Stimulated activated CD4-positive, alpha-beta T cell treated with anti-CD3 and anti-CD28 coated beads, Interleukin-12 subunit alpha, Interleukin-12 subunit beta, amount 100 ng/mL, for 24 hours (primary cell): ENCODE data around the gene MTFR2.

Source experiments
- DNase-seq, 2 experiments: peaks; one replicate each; pipeline ENCODE4 v3.0.0-alpha.2; 2020; ENCODE audit warnings: low read depth in 2 of 2

MTFR2 gene

GRCh38 chr6:136249811-136250685 is at the start of gene MTFR2:
Gene MTFR2 (minus strand): TSS chr6:136250311. CDS start chr6:136249099, 1,212 bp downstream.
- DNase-seq: peak; percentile 83 to 86

DNA sequence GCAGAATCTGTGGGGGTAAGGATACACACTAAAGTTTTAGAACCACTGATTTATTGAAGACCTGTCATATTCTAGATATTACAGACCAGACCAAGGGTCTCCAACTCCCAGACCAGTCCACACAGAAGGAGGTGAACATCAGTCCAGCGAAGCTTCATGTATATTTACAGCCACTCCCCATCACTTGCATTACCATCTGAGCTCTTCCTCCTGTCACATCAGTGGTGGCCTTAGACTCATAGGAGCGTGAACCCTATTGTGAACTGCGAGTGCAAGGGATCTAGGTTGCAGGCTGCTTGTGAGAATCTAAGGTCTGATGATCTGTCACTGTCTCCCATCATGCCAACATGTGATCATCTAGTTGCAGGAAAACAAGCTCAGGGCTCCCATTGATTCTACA is 44.5 kb upstream of the MTFR2 start:
- DNase-seq: no peak

- DNase-seq: peak; percentile 33 to 43
Observed at GRCh38 chr6:136290410-136291010, 40.4 kb upstream of the MTFR2 start.

DNA sequence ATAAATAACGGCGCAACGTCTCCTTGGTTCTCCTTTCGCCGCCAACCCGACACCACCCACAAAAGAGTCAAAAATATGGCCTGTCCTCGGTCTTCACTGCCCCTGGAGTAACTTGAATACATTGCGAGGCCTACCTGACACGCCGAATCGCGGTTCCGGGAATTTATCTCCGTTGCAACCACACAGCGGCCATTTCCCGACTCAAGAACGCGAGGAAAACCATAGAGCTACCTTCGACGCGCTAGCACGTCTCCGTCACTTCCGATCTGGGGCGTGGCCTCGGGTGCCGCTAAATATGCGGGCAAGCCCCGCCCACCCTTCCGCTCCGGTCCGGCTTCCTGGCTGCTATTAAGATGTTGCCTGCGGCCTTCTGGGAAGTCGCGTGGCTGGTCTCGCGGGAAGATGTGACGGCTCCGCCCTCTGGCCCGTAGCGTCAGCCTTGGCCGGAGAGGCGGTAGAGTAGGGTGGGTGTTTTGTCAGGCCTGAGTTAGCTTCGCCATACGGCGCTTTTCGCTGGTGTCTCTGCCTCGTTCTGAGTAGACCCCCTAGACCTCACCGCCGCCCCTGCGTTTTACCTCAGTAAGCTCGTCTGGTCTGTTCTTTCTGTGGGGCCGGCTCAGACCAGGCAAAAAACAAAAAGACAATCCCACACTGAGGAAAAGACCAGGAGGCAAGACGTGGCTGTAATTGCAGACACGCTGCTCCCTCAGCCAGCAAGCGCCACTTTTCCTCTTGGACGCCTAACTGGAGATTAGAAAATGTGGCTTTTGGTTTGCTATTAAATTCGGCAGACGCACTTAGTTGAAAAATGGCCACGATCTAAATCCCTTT is 39.7 kb upstream of the MTFR2 start, which contains the start of gene BCLAF1:
Gene BCLAF1 (minus strand): TSS at position 268 of the 831 bp plus-strand sequence. CDS start 9,980 bp downstream, outside the sequence.
- peak; percentile 98 to 99 for DNase-seq

DNA sequence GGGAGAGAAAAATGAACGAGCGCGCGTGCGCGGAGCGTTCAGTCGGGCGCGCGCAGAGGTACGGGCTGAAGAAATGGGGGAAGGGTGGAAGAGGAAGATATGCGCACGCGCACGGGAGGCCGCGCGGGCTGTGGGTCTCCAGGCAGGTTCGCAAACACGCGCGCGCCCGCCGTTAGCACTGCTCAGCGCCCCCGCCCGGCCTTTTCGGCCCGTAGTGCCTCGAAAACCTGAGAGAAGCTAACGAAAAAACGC is 39.1 kb upstream of the MTFR2 start:
- DNase-seq: peak; percentile 82

- peak; percentile 63 to 69 for DNase-seq
Observed at GRCh38 chr6:136288566-136289326, 38.6 kb upstream of the MTFR2 start.

GRCh38 chr6:136284909-136285308 is 34.8 kb upstream of the MTFR2 start:
- DNase-seq: no peak

GRCh38 chr6:136282906-136283305 is 32.8 kb upstream of the MTFR2 start:
- DNase-seq: no peak

DNA sequence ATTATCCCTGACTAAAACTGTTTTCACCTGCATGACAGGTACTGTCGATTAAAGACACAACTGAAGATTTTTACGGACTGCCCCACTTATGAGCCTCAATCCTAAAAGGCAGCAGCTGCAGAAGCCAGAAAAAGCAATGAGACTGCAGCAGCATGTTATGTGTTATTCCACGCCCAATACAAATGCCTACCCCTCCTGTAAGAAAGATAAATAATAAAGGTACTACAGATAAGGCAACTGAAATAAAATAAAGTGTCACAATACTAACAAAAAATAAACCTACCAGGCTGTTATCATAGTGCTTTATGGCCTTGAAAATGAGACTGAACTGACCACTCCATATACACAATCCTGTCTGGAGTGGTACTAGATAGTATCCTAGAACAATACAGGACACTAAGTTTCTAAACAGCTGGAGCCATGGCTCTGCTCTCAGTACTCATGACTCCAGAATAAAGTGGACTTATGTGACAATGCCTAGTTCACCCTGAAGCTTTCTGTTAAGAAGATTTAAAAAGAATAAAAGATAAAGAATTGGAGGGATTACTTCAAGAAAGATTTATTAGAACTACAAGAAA is 30.0 kb upstream of the MTFR2 start:
- no peak for DNase-seq

DNA sequence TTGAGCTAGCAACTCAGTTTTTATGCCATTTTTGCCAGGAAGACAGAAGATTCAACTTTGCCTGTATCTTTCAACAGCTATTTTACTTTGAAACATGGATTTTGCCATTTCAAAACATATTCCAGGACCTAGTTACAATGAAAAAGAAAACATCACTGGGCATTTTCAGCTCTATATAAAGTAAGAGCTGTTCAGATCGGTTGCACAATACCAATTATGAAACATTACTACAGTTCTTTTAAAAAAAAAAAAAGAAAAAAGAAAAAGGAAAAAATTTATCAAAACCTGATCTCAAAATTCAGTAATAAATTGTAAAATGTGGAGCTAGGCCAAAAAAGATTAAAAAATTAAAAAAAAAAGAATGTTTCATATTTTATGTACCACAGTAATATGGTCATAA is 24.0 kb upstream of the MTFR2 start:
- DNase-seq: no peak

- no peak for DNase-seq
Observed at GRCh38 chr6:136265101-136265500, 15.0 kb upstream of the MTFR2 start.

DNA sequence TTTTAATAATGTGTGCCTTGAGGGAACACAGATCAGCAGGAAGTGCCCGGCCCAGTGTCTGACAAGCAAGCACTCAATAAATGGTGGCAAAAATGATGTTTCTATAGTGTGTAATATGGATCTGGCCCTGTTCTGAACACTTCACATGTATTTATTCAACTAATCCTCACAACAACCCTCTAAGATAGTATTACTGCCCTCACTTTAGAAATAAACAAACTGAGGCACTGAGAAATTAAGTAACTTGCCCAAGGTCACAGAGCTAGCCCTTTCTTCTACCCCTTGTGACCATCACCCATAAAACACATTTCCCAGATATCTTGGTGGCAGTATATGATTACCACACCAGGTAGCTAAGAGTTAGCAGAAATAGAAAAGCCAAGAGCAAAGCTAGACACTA is 12.8 kb upstream of the MTFR2 start:
- DNase-seq: no peak

DNA sequence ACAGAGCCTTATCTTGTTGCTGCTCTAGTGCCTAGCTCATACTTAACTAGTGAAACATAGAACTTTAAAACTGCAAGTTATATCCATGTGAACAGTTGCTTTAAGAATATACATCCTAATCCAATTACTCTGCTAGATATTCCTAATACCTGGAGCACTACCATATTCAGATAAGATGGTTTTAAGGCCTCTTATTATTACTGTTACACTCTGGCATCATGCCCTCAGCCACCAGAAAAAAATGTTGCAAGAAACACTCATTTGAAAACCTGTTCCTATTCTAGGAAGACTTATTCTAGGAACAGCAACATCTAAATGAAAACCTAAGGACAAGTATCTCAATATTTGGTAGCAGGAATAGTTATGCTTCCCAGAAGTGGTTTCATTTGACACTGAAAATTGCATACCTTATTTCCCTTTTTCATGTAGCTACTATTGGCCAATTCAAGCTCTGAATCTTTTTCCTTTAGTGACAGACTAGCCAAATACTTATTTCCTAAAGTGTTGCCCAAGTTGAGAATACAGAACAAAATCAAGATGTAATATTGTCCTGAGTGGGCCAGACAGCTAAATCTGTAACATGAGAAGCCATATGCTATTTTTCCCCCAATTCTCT is 4.8 kb upstream of the MTFR2 start:
- DNase-seq: no peak

GRCh38 chr6:136253734-136254133 is 3.6 kb upstream of the MTFR2 start:
- DNase-seq: no peak

DNA sequence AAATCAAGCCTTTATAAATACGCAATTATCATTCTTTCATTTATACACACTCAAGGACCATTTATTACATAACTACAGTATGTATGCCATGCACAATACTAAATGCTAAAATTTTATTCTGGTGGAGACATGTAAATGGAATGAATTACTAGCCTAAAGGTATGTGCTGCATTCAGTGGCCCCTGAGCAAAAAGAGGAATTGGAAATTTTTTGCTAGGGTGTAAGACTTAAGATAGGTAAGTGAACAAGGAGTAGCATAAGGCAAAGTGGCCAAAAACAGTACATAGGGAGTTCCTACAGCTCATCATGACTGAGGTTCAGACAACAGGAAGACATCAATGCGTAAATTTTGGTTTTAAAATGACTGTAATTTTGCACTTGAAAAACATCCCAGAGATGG is 2.3 kb upstream of the MTFR2 start:
- no peak for DNase-seq

GRCh38 chr6:136251394-136251793 is 1.3 kb upstream of the MTFR2 start:
- DNase-seq: no peak

GRCh38 chr6:136250686-136251008 is 536 bp upstream of the MTFR2 start:
- no peak for DNase-seq

- no peak for DNase-seq
Observed at GRCh38 chr6:136249336-136249735, 775 bp downstream of the MTFR2 start.

DNA sequence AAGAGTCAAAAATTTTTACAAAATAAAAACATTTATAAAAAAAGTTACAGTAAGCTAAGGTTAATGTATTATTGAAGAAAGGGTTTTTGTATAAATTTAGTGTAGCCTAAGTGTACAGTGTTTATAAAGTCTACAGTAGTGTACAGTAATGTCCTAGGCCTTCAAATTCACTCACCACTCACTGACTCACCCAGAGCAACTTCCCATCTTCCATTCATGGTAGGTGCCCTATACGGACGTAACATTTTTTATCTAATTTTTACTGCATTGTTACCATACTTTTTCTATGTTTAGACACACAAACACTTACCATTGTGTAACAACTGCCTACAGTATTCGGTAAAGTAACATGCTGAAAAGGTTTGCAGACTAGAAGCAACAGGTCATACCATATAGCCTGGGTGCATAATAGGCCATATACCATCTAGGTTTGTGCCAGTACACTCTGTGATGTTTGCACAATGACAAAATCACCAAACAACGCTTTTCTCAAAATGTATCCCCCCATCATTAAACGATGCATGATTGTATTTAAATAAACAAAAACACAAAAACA is 6.0 kb downstream of the MTFR2 start:
- no peak for DNase-seq

- no peak for DNase-seq
Observed at GRCh38 chr6:136236466-136237293, 13.4 kb downstream of the MTFR2 start.
